Activated CD4-positive, alpha-beta T cell treated with anti-CD3 and anti-CD28 coated beads, Interleukin-2, amount 10 ng/mL, durations not matched to agents 7 days and 5 days (primary cell): ENCODE data around the gene SAFB. TPM values are rescaled to one million over a fixed set of nuclear protein-coding genes. Genes with fewer than 3 reads are reported as not detected.

Experiments used
- CTCF ChIA-PET: fragments of 350-600 bp; sonication (Branson Sonifier 250); formaldehyde crosslinking; loops from one replicate; lab custom pipeline; 2021; ENCODE audit warnings: antibody characterized with exemption; lab: Charles Lee
- POLR2A ChIA-PET: fragments of 350-600 bp; sonication (Branson Sonifier 250); formaldehyde crosslinking; loops from one replicate; lab custom pipeline; 2021; ENCODE audit warnings: antibody characterized with exemption; lab: Charles Lee
- DNase-seq: peaks from one replicate; pipeline ENCODE4 v3.0.0-alpha.2; 2020
- H3K27ac Mint-ChIP-seq: one replicate; pipeline ENCODE4 v1.8.0; 2021; ENCODE audit warnings: mild to moderate bottlenecking, moderate library complexity, mixed read lengths
- H3K27me3 Mint-ChIP-seq: one replicate; pipeline ENCODE4 v1.8.0; 2021; ENCODE audit warnings: mixed read lengths
- H3K36me3 Mint-ChIP-seq: one replicate; pipeline ENCODE4 v1.8.0; 2021; ENCODE audit warnings: low read depth, mixed read lengths
- H3K4me1 Mint-ChIP-seq: one replicate; pipeline ENCODE4 v1.8.0; 2021; ENCODE audit warnings: mixed read lengths
- H3K4me3 Mint-ChIP-seq: one replicate; pipeline ENCODE4 v1.8.0; 2021; ENCODE audit warnings: mild to moderate bottlenecking, moderate library complexity, mixed read lengths
- H3K9me3 Mint-ChIP-seq: one replicate; pipeline ENCODE4 v1.8.0; 2021; ENCODE audit warnings: mixed read lengths
- total RNA-seq, 2 experiments: library from RNA; stranded (reverse); gene quantifications; one replicate each; pipeline ENCODE4 v1.2.3, GENCODE V29; 2021

Gene SAFB
- total RNA-seq, 2 experiments from 2014 or later = 113 to 131 TPM

GRCh38 chr19:5664515-5664914, 41.6 kb downstream of the SAFB start:
- H3K9me3 Mint-ChIP-seq = no peaks in the 10 kb centered on the region
- no peak overlapping the region for H3K4me3 Mint-ChIP-seq
- POLR2A ChIA-PET = no interaction called here
- H3K36me3 Mint-ChIP-seq = peaks cover 60% of the 10 kb centered on the region
- H3K27me3 Mint-ChIP-seq = no peaks in the 10 kb centered on the region
- H3K27ac Mint-ChIP-seq = no peak overlapping the region
- CTCF ChIA-PET = interaction anchor here (1.7 kb wide), 1 partner anchor 12 kb away, joined by 8 read pairs; no protein-coding TSS in a partner anchor
- no peak for DNase-seq
- H3K4me1 Mint-ChIP-seq = no peaks in the 10 kb centered on the region

DNA sequence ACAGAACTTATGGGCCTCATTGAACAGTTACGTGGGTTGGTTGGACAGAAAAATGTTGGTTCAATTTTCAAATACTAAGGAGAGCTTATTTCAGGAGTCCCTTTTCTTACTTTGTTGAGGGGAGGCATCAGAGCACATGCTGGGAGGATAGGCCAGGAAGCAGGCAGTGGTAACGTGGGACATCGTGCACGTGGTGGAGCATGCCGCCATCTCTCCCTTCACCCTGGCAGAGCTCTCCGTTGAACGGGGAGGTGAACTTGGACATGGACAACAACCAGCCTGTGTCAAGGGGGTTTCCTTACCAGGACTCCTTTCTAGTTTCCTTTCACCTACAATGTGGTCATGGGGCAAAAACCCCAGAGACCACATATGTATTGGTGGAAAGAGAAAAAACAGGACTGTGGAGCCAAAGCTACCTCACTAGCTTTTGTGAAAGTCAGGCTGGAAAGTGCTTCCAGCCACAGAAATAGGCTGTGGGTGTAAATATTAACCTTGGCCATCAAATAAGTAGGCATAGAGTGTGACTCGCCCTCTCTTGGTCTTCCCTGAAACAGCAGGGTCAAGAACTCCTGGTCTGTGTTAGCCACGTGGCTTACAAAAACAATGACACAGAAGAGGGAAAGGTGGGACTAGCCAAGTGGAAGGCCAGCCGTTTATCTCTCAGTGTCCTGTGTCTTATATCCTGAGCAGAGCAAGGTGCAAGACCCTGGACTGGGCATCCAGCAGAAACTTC, 43.1 kb downstream of the SAFB start:
- no peaks in the 10 kb centered on the region for H3K27me3 Mint-ChIP-seq
- no peak for DNase-seq
- CTCF ChIA-PET = interaction anchor here (0.8 to 1.6 kb wide), 3 partner anchors 11 to 45 kb away, joined by 3 to 4 read pairs (median 3); no protein-coding TSS in a partner anchor

GRCh38 chr19:5666921-5667610, 44.2 kb downstream of the SAFB start:
- CTCF ChIA-PET = interaction anchor here (0.8 to 1.6 kb wide), 2 partner anchors 19 to 46 kb away, joined by 3 to 4 read pairs; no protein-coding TSS in a partner anchor
- no peak overlapping the region for H3K27ac Mint-ChIP-seq
- H3K27me3 Mint-ChIP-seq = no peaks in the 10 kb centered on the region
- H3K36me3 Mint-ChIP-seq = peaks cover 55% of the 10 kb centered on the region
- H3K9me3 Mint-ChIP-seq = no peaks in the 10 kb centered on the region
- POLR2A ChIA-PET = no interaction called here
- DNase-seq = no peak
- no peak overlapping the region for H3K4me3 Mint-ChIP-seq
- no peaks in the 10 kb centered on the region for H3K4me1 Mint-ChIP-seq

More for the DNA sequence above, 43.1 kb downstream of the SAFB start:
- Mint-ChIP-seq H3K27ac (no peak overlapping the region), H3K9me3 (no peaks in the 10 kb centered on the region), H3K4me1 (no peaks in the 10 kb centered on the region), H3K36me3 (peaks cover 56% of the 10 kb centered on the region), H3K4me3 (no peak overlapping the region)
- POLR2A ChIA-PET = no interaction called here

DNA sequence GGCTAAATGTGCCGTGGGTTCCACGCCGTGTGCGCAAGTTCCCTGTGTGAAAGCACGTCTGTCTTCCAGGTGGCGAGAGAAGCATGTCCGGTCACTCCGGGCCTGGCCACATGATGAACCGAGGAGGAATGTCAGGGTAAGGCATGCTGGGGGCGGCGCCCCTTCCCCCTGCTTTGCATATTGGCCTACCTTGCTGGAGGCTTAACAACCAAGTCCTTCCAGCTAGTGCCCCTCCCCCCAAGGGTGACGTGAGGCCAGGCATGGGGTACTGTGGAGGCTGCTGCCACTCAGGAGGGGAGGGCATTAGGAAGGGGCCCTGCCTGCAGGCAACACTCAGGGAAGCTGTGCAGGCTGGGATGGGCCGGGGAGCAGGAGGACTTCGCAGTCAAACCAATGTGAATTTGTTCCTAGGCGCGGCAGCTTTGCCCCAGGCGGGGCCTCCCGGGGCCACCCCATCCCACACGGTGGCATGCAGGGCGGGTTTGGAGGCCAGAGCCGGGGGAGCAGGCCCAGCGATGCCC, 44.9 kb downstream of the SAFB start:
- DNase-seq = no peak
- POLR2A ChIA-PET = no interaction called here
- CTCF ChIA-PET = no interaction called here
- no peak overlapping the region for H3K27ac Mint-ChIP-seq
- no peak overlapping the region for H3K4me3 Mint-ChIP-seq
- H3K36me3 Mint-ChIP-seq = peaks cover 54% of the 10 kb centered on the region
- no peaks in the 10 kb centered on the region for H3K4me1 Mint-ChIP-seq
- H3K9me3 Mint-ChIP-seq = no peaks in the 10 kb centered on the region
- no peaks in the 10 kb centered on the region for H3K27me3 Mint-ChIP-seq

- no peak for DNase-seq
- CTCF ChIA-PET = interaction anchor here (1.2 to 1.6 kb wide), 2 partner anchors 8 to 21 kb away, joined by 3 to 6 read pairs; partner anchors contain the start of gene RPL36
- POLR2A ChIA-PET = no interaction called here
- Mint-ChIP-seq H3K27me3 (no peaks in the 10 kb centered on the region), H3K4me3 (no peak overlapping the region), H3K27ac (no peak overlapping the region), H3K4me1 (no peaks in the 10 kb centered on the region), H3K9me3 (no peaks in the 10 kb centered on the region), H3K36me3 (peaks cover 52% of the 10 kb centered on the region)
Observed at GRCh38 chr19:5669212-5669611, 46.3 kb downstream of the SAFB start.

- POLR2A ChIA-PET = no interaction called here
- Mint-ChIP-seq H3K9me3 (no peaks in the 10 kb centered on the region), H3K27me3 (no peaks in the 10 kb centered on the region), H3K4me1 (no peaks in the 10 kb centered on the region), H3K36me3 (peaks cover 31% of the 10 kb centered on the region), H3K4me3 (no peak overlapping the region), H3K27ac (no peak overlapping the region)
- CTCF ChIA-PET = interaction anchor here (1.4 kb wide), 2 partner anchors 16 to 20 kb away, joined by 4 to 5 read pairs; no protein-coding TSS in a partner anchor
- DNase-seq = no peak
Observed at GRCh38 chr19:5671600-5671999, 48.7 kb downstream of the SAFB start.

DNA sequence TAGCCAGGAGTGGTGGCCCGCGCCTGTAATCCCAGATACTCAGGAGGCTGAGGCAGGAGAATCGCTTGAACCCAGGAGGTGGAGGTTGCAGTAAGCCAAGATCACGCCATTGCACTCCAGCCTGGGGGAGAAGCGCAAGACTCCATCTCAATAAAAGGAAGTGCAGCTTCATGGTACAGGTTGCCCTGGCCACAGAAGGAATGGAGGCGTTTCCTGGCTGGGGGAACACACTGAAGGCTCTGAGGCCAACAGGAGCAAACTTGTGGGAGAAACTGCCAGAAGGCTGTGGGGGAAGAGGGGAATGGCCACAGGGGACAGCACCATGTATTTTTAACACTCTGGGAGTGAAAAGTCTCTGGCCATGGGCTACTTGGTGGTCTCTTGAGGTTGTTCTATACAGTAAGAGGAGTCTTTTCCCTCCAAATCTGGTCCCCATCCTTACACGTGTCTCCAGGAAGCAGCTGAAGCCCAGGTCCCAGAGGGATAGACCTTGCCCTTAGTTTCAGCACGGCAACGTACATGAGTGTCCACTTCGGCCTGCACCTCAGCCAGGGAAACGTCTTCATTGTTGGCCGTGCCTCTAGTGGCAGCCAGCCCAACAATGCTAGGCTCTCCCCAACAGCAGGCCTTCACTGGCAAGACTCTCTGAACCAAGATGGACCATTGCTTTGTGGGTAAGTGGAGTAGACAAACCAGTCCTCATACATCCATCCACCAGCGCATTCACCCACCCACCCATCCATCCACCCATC, 50.0 kb downstream of the SAFB start:
- Mint-ChIP-seq H3K4me3 (no peak overlapping the region), H3K4me1 (no peaks in the 10 kb centered on the region), H3K27me3 (no peaks in the 10 kb centered on the region), H3K27ac (no peak overlapping the region), H3K9me3 (no peaks in the 10 kb centered on the region), H3K36me3 (peaks cover 20% of the 10 kb centered on the region)
- ChIA-PET CTCF (no interaction called here), POLR2A (no interaction called here)
- DNase-seq = no peak

DNA sequence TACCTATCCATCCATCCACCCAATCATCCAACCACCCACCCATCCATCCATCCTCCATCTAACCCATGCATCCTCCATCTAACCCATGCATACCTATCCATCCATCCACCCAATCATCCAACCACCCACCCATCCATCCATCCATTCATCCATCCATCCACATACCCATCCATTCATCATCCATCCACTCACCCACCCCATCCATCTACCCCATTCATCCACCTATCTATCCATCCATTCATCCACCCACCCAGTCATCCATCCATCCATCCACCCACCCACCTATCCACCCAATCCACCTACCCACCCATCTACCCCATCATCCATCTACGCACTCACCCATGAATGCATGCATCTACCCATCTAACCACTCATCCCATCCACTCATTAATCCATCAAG, 50.9 kb downstream of the SAFB start:
- ChIA-PET CTCF (no interaction called here), POLR2A (no interaction called here)
- no peak for DNase-seq
- Mint-ChIP-seq H3K27ac (no peak overlapping the region), H3K27me3 (no peaks in the 10 kb centered on the region), H3K4me3 (no peak overlapping the region), H3K4me1 (no peaks in the 10 kb centered on the region), H3K9me3 (no peaks in the 10 kb centered on the region), H3K36me3 (peaks cover 19% of the 10 kb centered on the region)

DNA sequence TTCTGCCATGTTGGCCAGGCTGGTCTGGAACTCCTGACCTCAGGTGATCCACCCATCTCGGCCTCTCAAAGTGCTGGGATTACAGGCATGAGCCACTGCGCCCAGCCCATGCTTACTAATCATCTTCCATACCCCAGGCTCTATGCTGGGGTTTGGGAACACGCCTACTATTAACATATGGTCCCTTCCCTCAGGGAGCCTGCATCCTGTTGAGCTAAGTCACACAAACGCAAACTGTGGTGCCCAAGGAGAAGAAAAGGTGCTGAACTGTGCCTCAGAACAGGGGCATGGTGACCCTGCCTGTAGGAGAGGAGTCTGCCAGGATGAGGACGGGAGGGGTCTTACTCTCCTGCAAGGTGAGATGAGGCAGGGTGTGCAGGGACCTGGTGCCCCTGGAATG, 51.8 kb downstream of the SAFB start:
- H3K36me3 Mint-ChIP-seq = peaks cover 13% of the 10 kb centered on the region
- POLR2A ChIA-PET = no interaction called here
- DNase-seq = no peak
- H3K4me1 Mint-ChIP-seq = peaks cover 4% of the 10 kb centered on the region
- H3K27ac Mint-ChIP-seq = no peak overlapping the region
- no peak overlapping the region for H3K4me3 Mint-ChIP-seq
- CTCF ChIA-PET = interaction anchor here (1.6 to 2.3 kb wide), 2 partner anchors 12 to 15 kb away, joined by 6 to 10 read pairs; partner anchors contain the start of gene RPL36
- no peaks in the 10 kb centered on the region for H3K27me3 Mint-ChIP-seq
- H3K9me3 Mint-ChIP-seq = no peaks in the 10 kb centered on the region

DNA sequence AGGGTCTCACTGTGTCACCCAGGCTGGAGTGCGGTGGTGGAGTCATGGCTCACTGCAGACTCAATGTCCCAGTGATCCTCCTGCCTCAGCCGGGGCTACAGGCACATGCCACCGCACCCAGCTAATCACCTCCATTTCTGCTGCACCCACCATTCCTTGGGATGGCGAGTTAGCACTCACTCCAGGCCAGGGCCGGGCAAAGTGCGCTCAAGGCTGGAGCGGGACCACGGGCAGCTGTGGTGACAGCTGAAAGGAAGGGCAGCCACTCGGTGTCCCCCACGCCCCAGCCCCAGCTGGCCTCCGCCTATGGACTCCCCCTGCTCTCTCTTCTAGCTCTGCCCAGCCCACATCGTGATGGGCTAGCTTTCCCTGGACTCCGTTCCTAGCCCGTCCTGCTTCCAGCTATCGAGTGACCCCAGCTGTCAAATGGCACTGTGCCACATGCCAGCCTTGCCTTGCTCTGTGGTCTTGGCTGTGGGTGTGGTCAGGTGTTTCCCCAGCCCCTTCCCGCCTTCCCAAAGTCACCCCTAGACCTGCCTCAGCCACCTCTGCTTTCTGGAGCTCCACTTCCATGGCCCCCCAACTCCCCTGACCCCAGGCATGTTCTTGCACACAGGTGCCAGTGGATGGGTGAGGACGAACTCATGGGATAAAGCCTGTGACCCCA, 53.4 kb downstream of the SAFB start:
- Mint-ChIP-seq H3K27me3 (no peaks in the 10 kb centered on the region), H3K4me3 (no peak overlapping the region), H3K27ac (no peak overlapping the region), H3K36me3 (peaks cover 13% of the 10 kb centered on the region), H3K9me3 (no peaks in the 10 kb centered on the region), H3K4me1 (peaks cover 8% of the 10 kb centered on the region)
- ChIA-PET CTCF (interaction anchor here (0.9 to 2.3 kb wide), 4 partner anchors 11 to 14 kb away, joined by 3 to 10 read pairs (median 7); partner anchors contain the start of gene RPL36), POLR2A (no interaction called here)
- no peak for DNase-seq

GRCh38 chr19:5676772-5677105, 53.9 kb downstream of the SAFB start:
- peaks cover 13% of the 10 kb centered on the region for H3K4me1 Mint-ChIP-seq

GRCh38 chr19:5677136-5677535, 54.3 kb downstream of the SAFB start:
- no peak overlapping the region for H3K27ac Mint-ChIP-seq
- no peak overlapping the region for H3K4me3 Mint-ChIP-seq
- H3K4me1 Mint-ChIP-seq = peaks cover 17% of the 10 kb centered on the region
- H3K9me3 Mint-ChIP-seq = no peaks in the 10 kb centered on the region
- H3K27me3 Mint-ChIP-seq = no peaks in the 10 kb centered on the region
- CTCF ChIA-PET = interaction anchor here (0.9 to 2.3 kb wide), 5 partner anchors 8 to 13 kb away, joined by 3 to 10 read pairs (median 3); partner anchors contain the start of gene RPL36
- peaks cover 11% of the 10 kb centered on the region for H3K36me3 Mint-ChIP-seq
- POLR2A ChIA-PET = no interaction called here
- no peak for DNase-seq

More at GRCh38 chr19:5676772-5677105, 53.9 kb downstream of the SAFB start:
- POLR2A ChIA-PET = no interaction called here
- H3K27ac Mint-ChIP-seq = no peak overlapping the region
- H3K36me3 Mint-ChIP-seq = peaks cover 12% of the 10 kb centered on the region
- DNase-seq = no peak
- H3K27me3 Mint-ChIP-seq = no peaks in the 10 kb centered on the region
- H3K9me3 Mint-ChIP-seq = no peaks in the 10 kb centered on the region
- CTCF ChIA-PET = interaction anchor here (0.9 to 2.3 kb wide), 3 partner anchors 10 to 13 kb away, joined by 3 to 10 read pairs (median 8); partner anchors contain the start of gene RPL36
- H3K4me3 Mint-ChIP-seq = no peak overlapping the region
